Activated T-cell treated with anti-CD3 and anti-CD28 coated beads, Interleukin-2, amount 50 U/mL, for 72 hours (primary cell): ENCODE measurements around the gene RMI2. TPM values are rescaled to one million over a fixed set of nuclear protein-coding genes. Genes with fewer than 3 reads are reported as not detected.

Experiments
- ATAC-seq, 2 donors: fragments of 150-1000 bp; cut with Tn5 transposase; replicated peaks in 1 of 2; 2 replicates each; pipeline ENCODE4 v1.10.0; 2021; ENCODE audit warnings: moderate library complexity in 2 of 2, mild to moderate bottlenecking in 1 of 2
- DNase-seq, 2 donors: peaks; one replicate each; pipeline ENCODE4 v3.0.0; 2021 to 2022; ENCODE audit warnings: mixed read lengths in 1 of 2
- H3K27ac Mint-ChIP-seq: one replicate; pipeline ENCODE4 v1.8.0; 2022; ENCODE audit warnings: mild to moderate bottlenecking, moderate library complexity, mixed read lengths
- H3K27me3 Mint-ChIP-seq: one replicate; pipeline ENCODE4 v1.8.0; 2022; ENCODE audit warnings: low read depth, mixed read lengths
- H3K36me3 Mint-ChIP-seq, 2 donors: one replicate each; pipeline ENCODE4 v1.8.0; 2022; ENCODE audit warnings: mixed read lengths in 2 of 2, mild to moderate bottlenecking in 1 of 2; ENCODE audit not compliant: insufficient read depth in 2 of 2
- H3K4me1 Mint-ChIP-seq: one replicate; pipeline ENCODE4 v1.8.0; 2022; ENCODE audit warnings: low read depth, mixed read lengths
- H3K4me3 Mint-ChIP-seq, 2 donors: one replicate each; pipeline ENCODE4 v1.8.0; 2022; ENCODE audit warnings: mild to moderate bottlenecking in 2 of 2, mixed read lengths in 2 of 2, moderate library complexity in 2 of 2
- H3K9me3 Mint-ChIP-seq, 2 donors: one replicate each; pipeline ENCODE4 v1.8.0; 2022; ENCODE audit warnings: mixed read lengths in 2 of 2
- total RNA-seq, 2 donors: library from RNA; stranded (reverse); gene quantifications; one replicate each; pipeline ENCODE4 v1.2.3, GENCODE V29; 2022

The RMI2 gene
- total RNA-seq, 2 donors from 2014 or later: 105 to 119 TPM

GRCh38 chr16:11314309-11314894 is 30.9 kb upstream of the RMI2 start:
- no peak overlapping the region for H3K27ac Mint-ChIP-seq
- H3K9me3 Mint-ChIP-seq: no peaks in the 10 kb centered on the region
- no peak overlapping the region for H3K4me3 Mint-ChIP-seq
- peaks cover 47% of the 10 kb centered on the region for H3K4me1 Mint-ChIP-seq
- H3K36me3 Mint-ChIP-seq: no peaks in the 10 kb centered on the region
- no peaks in the 10 kb centered on the region for H3K27me3 Mint-ChIP-seq
- DNase-seq: no peak
- ATAC-seq: no peak

GRCh38 chr16:11315510-11315909 is 29.7 kb upstream of the RMI2 start:
- Mint-ChIP-seq H3K4me1 (peaks cover 38% of the 10 kb centered on the region), H3K36me3 (no peaks in the 10 kb centered on the region), H3K9me3 (no peaks in the 10 kb centered on the region), H3K27ac (no peak overlapping the region), H3K4me3 (no peak overlapping the region), H3K27me3 (no peaks in the 10 kb centered on the region)
- ATAC-seq (no peak), DNase-seq (no peak)

GRCh38 chr16:11316331-11317015 is 28.8 kb upstream of the RMI2 start:
- Mint-ChIP-seq H3K4me3 (no peak overlapping the region), H3K4me1 (peaks cover 29% of the 10 kb centered on the region), H3K27ac (no peak overlapping the region), H3K9me3 (no peaks in the 10 kb centered on the region), H3K36me3 (no peaks in the 10 kb centered on the region), H3K27me3 (no peaks in the 10 kb centered on the region)
- no peak for DNase-seq
- ATAC-seq: no peak

GRCh38 chr16:11318817-11319216 is 26.4 kb upstream of the RMI2 start:
- H3K9me3 Mint-ChIP-seq: no peaks in the 10 kb centered on the region
- H3K27ac Mint-ChIP-seq: no peak overlapping the region
- ATAC-seq (no peak), DNase-seq (no peak)
- no peaks in the 10 kb centered on the region for H3K27me3 Mint-ChIP-seq
- no peak overlapping the region for H3K4me3 Mint-ChIP-seq
- no peaks in the 10 kb centered on the region for H3K36me3 Mint-ChIP-seq
- H3K4me1 Mint-ChIP-seq: peaks cover 5% of the 10 kb centered on the region

GRCh38 chr16:11319529-11320146 is 25.6 kb upstream of the RMI2 start:
- ATAC-seq (no peak), DNase-seq (no peak)
- Mint-ChIP-seq H3K27ac (no peak overlapping the region), H3K27me3 (no peaks in the 10 kb centered on the region), H3K9me3 (no peaks in the 10 kb centered on the region), H3K4me3 (no peak overlapping the region), H3K36me3 (no peaks in the 10 kb centered on the region), H3K4me1 (peaks cover 2% of the 10 kb centered on the region)

GRCh38 chr16:11320170-11320569 is 25.1 kb upstream of the RMI2 start:
- DNase-seq (no peak), ATAC-seq (no peak)
- H3K27ac Mint-ChIP-seq: no peak overlapping the region
- no peaks in the 10 kb centered on the region for H3K36me3 Mint-ChIP-seq
- no peaks in the 10 kb centered on the region for H3K9me3 Mint-ChIP-seq
- H3K4me3 Mint-ChIP-seq: no peak overlapping the region
- H3K27me3 Mint-ChIP-seq: no peaks in the 10 kb centered on the region
- H3K4me1 Mint-ChIP-seq: peaks cover 7% of the 10 kb centered on the region

GRCh38 chr16:11321662-11322061 is 23.6 kb upstream of the RMI2 start:
- H3K4me3 Mint-ChIP-seq: no peak overlapping the region
- no peaks in the 10 kb centered on the region for H3K36me3 Mint-ChIP-seq
- no peak overlapping the region for H3K27ac Mint-ChIP-seq
- peaks cover 22% of the 10 kb centered on the region for H3K4me1 Mint-ChIP-seq
- no peak for DNase-seq
- ATAC-seq: no peak
- H3K9me3 Mint-ChIP-seq: no peaks in the 10 kb centered on the region
- no peaks in the 10 kb centered on the region for H3K27me3 Mint-ChIP-seq

GRCh38 chr16:11322823-11323222 is 22.4 kb upstream of the RMI2 start:
- ATAC-seq: no peak
- H3K27me3 Mint-ChIP-seq: no peaks in the 10 kb centered on the region

GRCh38 chr16:11323551-11324336 is 21.5 kb upstream of the RMI2 start:
- Mint-ChIP-seq H3K4me1 (peaks cover 43% of the 10 kb centered on the region), H3K27me3 (no peaks in the 10 kb centered on the region), H3K36me3 (peaks cover 0 to 2% of the 10 kb centered on the region in 2 donors), H3K4me3 (no peak overlapping the region), H3K27ac (no peak overlapping the region), H3K9me3 (no peaks in the 10 kb centered on the region)
- DNase-seq: no peak
- no peak for ATAC-seq

More at GRCh38 chr16:11322823-11323222, 22.4 kb upstream of the RMI2 start:
- no peaks in the 10 kb centered on the region for H3K36me3 Mint-ChIP-seq
- no peak overlapping the region for H3K4me3 Mint-ChIP-seq
- H3K4me1 Mint-ChIP-seq: peaks cover 34% of the 10 kb centered on the region
- no peaks in the 10 kb centered on the region for H3K9me3 Mint-ChIP-seq
- no peak for DNase-seq
- H3K27ac Mint-ChIP-seq: no peak overlapping the region

GRCh38 chr16:11325404-11326083 is 19.7 kb upstream of the RMI2 start:
- Mint-ChIP-seq H3K4me1 (peaks cover 60% of the 10 kb centered on the region), H3K4me3 (peak overlapping the region; percentile 0 to 57), H3K27ac (peak overlapping the region; percentile 11), H3K9me3 (no peaks in the 10 kb centered on the region), H3K27me3 (no peaks in the 10 kb centered on the region), H3K36me3 (peaks cover 0 to 2% of the 10 kb centered on the region in 2 donors)
- ATAC-seq: peak; percentile 67 to 68
- peak; percentile 38 to 54 for DNase-seq

- ATAC-seq (peak; percentile 14 to 18), DNase-seq (no peak)
- Mint-ChIP-seq H3K9me3 (no peaks in the 10 kb centered on the region), H3K27me3 (no peaks in the 10 kb centered on the region), H3K4me1 (peaks cover 65% of the 10 kb centered on the region), H3K27ac (peak overlapping the region; percentile 11), H3K4me3 (peak overlapping the region; percentile 19 to 57), H3K36me3 (peaks cover 0 to 2% of the 10 kb centered on the region in 2 donors)
Measured at GRCh38 chr16:11326084-11326736, 19.0 kb upstream of the RMI2 start.

GRCh38 chr16:11326737-11327276 is 18.5 kb upstream of the RMI2 start:
- DNase-seq (no peak), ATAC-seq (no peak)
- no peaks in the 10 kb centered on the region for H3K9me3 Mint-ChIP-seq
- H3K4me3 Mint-ChIP-seq: peak overlapping the region; percentile 51 to 90
- no peak overlapping the region for H3K27ac Mint-ChIP-seq
- no peaks in the 10 kb centered on the region for H3K27me3 Mint-ChIP-seq
- peaks cover 0 to 2% of the 10 kb centered on the region in 2 donors for H3K36me3 Mint-ChIP-seq
- H3K4me1 Mint-ChIP-seq: peaks cover 65% of the 10 kb centered on the region
